ENCODE results near the gene STT3A. TPM values are rescaled to one million over a fixed set of nuclear protein-coding genes. Genes with fewer than 3 reads are reported as not detected.
A peak's percentile ranks its signal among the peaks of the same experiment; 100 is the strongest.

The STT3A gene
- total RNA-seq, 2 experiments from 2014 or later, result 87.9 to 172 TPM

- intact Hi-C loops (cut with micrococcal nuclease; ENCODE audit: unreplicated experiment), result no loop called here
- Histone ChIP-seq H3K9me3 (ENCODE audit: low read length) (no peaks in the 10 kb centered on the region), H3K4me1 (ENCODE audit: insufficient read depth, low read length, poor library complexity, severe bottlenecking) (no peaks in the 10 kb centered on the region), H3K79me2 (ENCODE audit: insufficient read depth, low read depth, low read length) (no peaks in the 10 kb centered on the region; the same call in 1 of the 2 replicates), H2AFZ (ENCODE audit: low read length) (no peak overlapping the region), H3K36me3 (ENCODE audit: insufficient read depth, low read length) (peaks cover 93% of the 10 kb centered on the region), H3K4me3 (ENCODE audit: low read depth, low read length, poor library complexity, severe bottlenecking) (no peak overlapping the region), H3K9me2 (ENCODE audit: insufficient read depth, low read length) (no peaks in the 10 kb centered on the region), H3K27ac (ENCODE audit: low read depth, low read length, poor library complexity, severe bottlenecking) (no peak overlapping the region), H4K20me1 (ENCODE audit: insufficient read depth, low read length) (no peaks in the 10 kb centered on the region), H3K4me2 (ENCODE audit: low read length) (no peak overlapping the region)
- BruUV-seq (replicated peaks), result no TSS peak
- DNase-seq (ENCODE audit: low spot score), result no peak
- TF ChIP-seq CTCF (conservative IDR thresholded peaks at IDR 0.05; ENCODE audit: low read length), result no peak
- TF ChIP-seq EZH2phosphoT487 (IDR thresholded peaks at IDR 0.05; ENCODE audit: borderline replicate concordance, low read depth, low read length), result no peak
- ChIA-PET CTCF (ENCODE audit: unreplicated experiment) (no interaction called here), POLR2A (interaction anchor here (0.9 to 1.7 kb wide), 3 partner anchors 10 to 33 kb away, joined by 3 to 8 read pairs (median 7); partner anchors contain the start of gene STT3A)
These were observed 10.6 kb downstream of the STT3A start for GRCh38 chr11:125603207-125603606.

GRCh38 chr11:125605417-125605816, 12.8 kb downstream of the STT3A start:
- no peaks in the 10 kb centered on the region for H3K9me2 ChIP-seq (ENCODE audit: insufficient read depth, low read length)
- H3K4me1 ChIP-seq (ENCODE audit: insufficient read depth, low read length, poor library complexity, severe bottlenecking), result no peaks in the 10 kb centered on the region
- no peak overlapping the region for H3K27ac ChIP-seq (ENCODE audit: low read depth, low read length, poor library complexity, severe bottlenecking)
- H3K9me3 ChIP-seq (ENCODE audit: low read length), result no peaks in the 10 kb centered on the region
- no peak overlapping the region for H2AFZ ChIP-seq (ENCODE audit: low read length)
- H4K20me1 ChIP-seq (ENCODE audit: insufficient read depth, low read length), result no peaks in the 10 kb centered on the region
- no peaks in the 10 kb centered on the region; the same call in 1 of the 2 replicates for H3K79me2 ChIP-seq (ENCODE audit: insufficient read depth, low read depth, low read length)
- no peak overlapping the region for H3K4me2 ChIP-seq (ENCODE audit: low read length)
- no peak for TF ChIP-seq EZH2phosphoT487 (IDR thresholded peaks at IDR 0.05; ENCODE audit: borderline replicate concordance, low read depth, low read length)
- TF ChIP-seq CTCF (conservative IDR thresholded peaks at IDR 0.05; ENCODE audit: low read length), result no peak
- ChIA-PET CTCF (ENCODE audit: unreplicated experiment) (no interaction called here), POLR2A (no interaction called here)
- no peak for DNase-seq (ENCODE audit: low spot score)
- no TSS peak for BruUV-seq (replicated peaks)
- no peak overlapping the region for H3K4me3 ChIP-seq (ENCODE audit: low read depth, low read length, poor library complexity, severe bottlenecking)
- intact Hi-C loops (cut with micrococcal nuclease; ENCODE audit: unreplicated experiment), result loop anchor here (2.0 to 5.0 kb wide), 2 partner anchors 15 to 47 kb away; no protein-coding TSS in a partner anchor
- peaks cover 100% of the 10 kb centered on the region for H3K36me3 ChIP-seq (ENCODE audit: insufficient read depth, low read length)

GRCh38 chr11:125609545-125609944, 16.9 kb downstream of the STT3A start:
- POLR2A ChIA-PET, result no interaction called here
- Histone ChIP-seq H3K4me3 (ENCODE audit: low read depth, low read length, poor library complexity, severe bottlenecking) (no peak overlapping the region), H3K9me2 (ENCODE audit: insufficient read depth, low read length) (no peaks in the 10 kb centered on the region), H4K20me1 (ENCODE audit: insufficient read depth, low read length) (no peaks in the 10 kb centered on the region), H2AFZ (ENCODE audit: low read length) (no peak overlapping the region), H3K9me3 (ENCODE audit: low read length) (no peaks in the 10 kb centered on the region), H3K27ac (ENCODE audit: low read depth, low read length, poor library complexity, severe bottlenecking) (no peak overlapping the region), H3K79me2 (ENCODE audit: insufficient read depth, low read depth, low read length) (peaks cover 6% of the 10 kb centered on the region), H3K36me3 (ENCODE audit: insufficient read depth, low read length) (peaks cover 100% of the 10 kb centered on the region), H3K4me2 (ENCODE audit: low read length) (no peak overlapping the region), H3K4me1 (ENCODE audit: insufficient read depth, low read length, poor library complexity, severe bottlenecking) (no peaks in the 10 kb centered on the region)
- TF ChIP-seq EZH2phosphoT487 (IDR thresholded peaks at IDR 0.05; ENCODE audit: borderline replicate concordance, low read depth, low read length) (no peak), CTCF (conservative IDR thresholded peaks at IDR 0.05; ENCODE audit: low read length) (no peak)
- CTCF ChIA-PET (ENCODE audit: unreplicated experiment), result no interaction called here
- intact Hi-C loops (cut with micrococcal nuclease; ENCODE audit: unreplicated experiment), result loop anchor here (5.0 kb wide), 1 partner anchor 43 kb away; no protein-coding TSS in a partner anchor
- TSS peak; percentile 28 for BruUV-seq (replicated peaks)
- DNase-seq (ENCODE audit: low spot score), result no peak
